NOMO-1 treated with DMSO at 0.1 percent for 48 hours (cell line): ENCODE measurements around the gene UNC5B.
"Not testable (repeated sequence)": the region's sequence is repeated elsewhere in the genome, so short reads cannot be mapped to it uniquely, and the experiment has no call there.

Experiments
- DNase-seq: peaks from one replicate; lab custom pipeline; 2025; ENCODE audit not compliant: unreplicated experiment; lab: John Stamatoyannopoulos, UW

The UNC5B gene

GRCh38 chr10:71294091-71294561 is 81.8 kb downstream of the UNC5B start:
- DNase-seq = no peak

GRCh38 chr10:71294856-71295255 is 82.5 kb downstream of the UNC5B start:
- DNase-seq = no peak

GRCh38 chr10:71295641-71296040 is 83.3 kb downstream of the UNC5B start:
- no peak for DNase-seq

GRCh38 chr10:71296086-71296485 is 83.7 kb downstream of the UNC5B start:
- DNase-seq = no peak

GRCh38 chr10:71296811-71297210 is 84.4 kb downstream of the UNC5B start:
- DNase-seq = not testable (repeated sequence)

GRCh38 chr10:71297343-71297742 is 85.0 kb downstream of the UNC5B start:
- no peak for DNase-seq

- DNase-seq = peak; percentile 85
Observed at GRCh38 chr10:71299071-71299785, 86.9 kb downstream of the UNC5B start.

GRCh38 chr10:71300555-71301370 is 88.4 kb downstream of the UNC5B start:
- DNase-seq = no peak

GRCh38 chr10:71301371-71301916 is 89.1 kb downstream of the UNC5B start:
- no peak for DNase-seq

- no peak for DNase-seq
Observed at GRCh38 chr10:71302451-71302850, 90.1 kb downstream of the UNC5B start.

GRCh38 chr10:71302874-71303568 is 90.7 kb downstream of the UNC5B start:
- peak; percentile 69 for DNase-seq

GRCh38 chr10:71303569-71303907 is 91.2 kb downstream of the UNC5B start:
- no peak for DNase-seq

GRCh38 chr10:71304914-71305313 is 92.5 kb downstream of the UNC5B start:
- no peak for DNase-seq

GRCh38 chr10:71306979-71307378 is 94.6 kb downstream of the UNC5B start:
- DNase-seq = no peak

GRCh38 chr10:71307469-71308085 is 95.2 kb downstream of the UNC5B start:
- DNase-seq = no peak

GRCh38 chr10:71308244-71308643 is 95.9 kb downstream of the UNC5B start:
- DNase-seq = no peak

- DNase-seq = no peak
Observed at GRCh38 chr10:71308985-71309384, 96.6 kb downstream of the UNC5B start.

GRCh38 chr10:71309919-71310318 is 97.5 kb downstream of the UNC5B start:
- peak; percentile 22 for DNase-seq

- DNase-seq = no peak
Observed at GRCh38 chr10:71312220-71312619, 99.8 kb downstream of the UNC5B start.

- no peak for DNase-seq
Observed at GRCh38 chr10:71312811-71313789, 100.7 kb downstream of the UNC5B start.
